GM10847 (cell line): ENCODE results near the gene CLCN4.

Source experiments
- POLR2A ChIP-seq: IDR thresholded peaks from 2 replicates; pipeline ENCODE4 v1.6.1; 2011; ENCODE audit not compliant: insufficient read length; ENCODE audit errors: extremely low read depth

The CLCN4 gene

DNA sequence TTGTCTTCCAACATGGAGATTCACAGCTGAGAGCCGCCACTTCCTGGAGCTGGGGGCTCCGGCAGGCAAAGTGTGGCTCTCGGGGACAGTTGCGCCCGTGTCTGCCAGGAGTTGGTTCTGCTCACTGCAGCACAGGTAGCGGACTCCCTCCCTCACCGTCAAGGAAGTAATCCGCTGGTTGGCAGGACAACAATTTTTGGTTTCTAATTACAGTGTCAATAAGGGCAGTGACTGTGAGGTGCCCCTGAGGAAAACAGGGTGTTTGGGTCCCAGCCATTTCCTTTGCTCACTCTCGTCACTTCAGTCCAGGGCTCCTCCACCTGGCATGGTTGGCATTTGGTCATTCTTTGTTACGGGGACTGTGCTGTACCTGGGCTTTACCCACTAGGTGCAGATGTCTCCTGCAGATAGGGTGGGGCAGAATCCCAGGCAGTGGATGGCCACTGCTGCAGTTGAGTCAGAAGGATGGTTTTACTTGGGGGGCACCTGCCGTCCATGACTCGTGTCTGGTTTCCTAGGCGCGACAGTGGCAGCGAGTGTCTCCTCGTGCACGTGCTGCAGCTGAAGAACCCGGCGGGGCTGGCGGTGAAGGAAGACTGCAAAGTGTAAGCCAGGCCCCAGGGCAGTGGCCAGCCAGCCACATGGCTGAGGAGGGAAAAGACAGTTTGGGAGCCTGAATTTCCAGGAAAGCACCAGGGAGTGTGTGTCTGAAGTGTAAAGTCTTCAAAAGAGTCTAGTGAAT lies 32.1 kb upstream of the CLCN4 start:
- no peak for TF ChIP-seq POLR2A

DNA sequence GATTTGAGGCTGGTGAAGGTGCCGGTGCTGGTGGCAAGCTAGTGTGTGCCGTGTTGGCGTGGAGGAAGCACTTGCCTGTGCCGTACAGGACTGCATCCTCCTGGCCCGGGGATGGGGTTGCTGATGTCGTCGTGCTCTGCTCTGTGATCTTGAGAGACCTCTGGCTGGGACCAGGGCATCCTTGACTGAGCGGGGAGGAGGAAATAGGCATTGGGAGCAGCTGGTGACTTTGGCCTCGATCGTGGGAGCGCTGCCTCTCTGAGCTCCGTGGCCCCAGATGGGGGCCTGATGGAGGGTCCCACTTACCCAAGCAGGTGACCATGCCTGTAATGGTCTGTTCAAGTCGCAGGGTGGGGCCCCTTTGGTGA lies 31.5 kb upstream of the CLCN4 start:
- TF ChIP-seq POLR2A, result no peak

DNA sequence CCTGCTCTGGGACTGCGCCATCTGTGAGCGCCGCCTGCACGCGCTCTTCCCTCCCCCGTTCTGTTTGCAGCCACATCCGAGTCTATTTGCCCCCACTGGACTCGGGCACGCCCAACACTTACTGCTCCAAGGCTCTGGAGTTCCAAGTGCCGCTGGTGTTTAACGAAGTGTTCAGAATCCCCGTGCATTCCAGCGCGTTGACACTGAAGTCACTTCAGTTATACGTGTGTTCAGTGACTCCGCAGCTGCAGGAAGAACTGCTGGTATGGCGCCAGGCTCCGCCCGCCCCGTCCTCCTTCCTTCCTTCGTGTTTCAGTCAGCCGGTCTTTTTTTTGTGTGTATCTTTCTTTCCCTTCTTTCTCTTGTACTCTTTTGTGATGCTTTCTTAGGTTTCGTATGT lies 30.7 kb upstream of the CLCN4 start:
- no peak for TF ChIP-seq POLR2A

DNA sequence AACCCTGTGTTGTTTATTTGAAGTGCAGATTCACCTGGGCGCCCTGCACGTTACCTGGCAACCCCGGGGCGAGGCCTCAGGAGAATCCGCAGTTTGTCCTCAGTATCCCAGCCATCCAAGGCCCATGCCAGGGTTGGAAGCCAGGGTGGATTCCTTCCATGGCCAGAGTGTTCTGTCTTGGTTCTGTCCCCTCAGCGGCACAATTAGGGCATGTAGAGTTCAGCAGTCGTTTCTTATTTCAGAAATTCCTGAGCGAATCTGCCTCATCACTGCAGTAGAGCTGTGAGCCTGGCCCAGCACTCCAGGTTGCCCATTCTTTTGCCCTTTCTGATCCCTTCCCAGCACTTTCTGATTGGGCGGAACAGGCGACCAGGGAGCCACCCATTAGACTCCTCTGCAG lies 29.9 kb upstream of the CLCN4 start:
- TF ChIP-seq POLR2A, result no peak

DNA sequence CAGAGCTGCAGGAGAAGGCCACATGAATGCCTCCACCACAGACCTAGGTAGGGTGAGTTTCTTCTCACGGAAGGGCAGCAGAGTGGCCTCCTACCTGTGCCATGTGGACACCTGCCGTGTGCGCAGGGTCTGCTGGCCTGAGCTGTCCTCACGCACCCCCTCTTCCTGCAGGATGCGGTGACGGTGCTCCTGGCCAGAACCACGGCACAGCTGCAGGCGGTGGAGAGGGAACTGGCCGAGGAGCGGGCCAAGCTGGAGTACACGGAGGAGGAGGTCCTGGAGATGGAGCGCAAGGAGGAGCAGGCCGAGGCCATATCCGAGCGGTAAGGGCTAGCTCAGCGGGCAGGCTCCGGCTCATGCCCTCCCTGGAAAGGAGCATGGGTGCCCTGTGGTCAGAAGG lies 28.4 kb upstream of the CLCN4 start:
- no peak for TF ChIP-seq POLR2A

DNA sequence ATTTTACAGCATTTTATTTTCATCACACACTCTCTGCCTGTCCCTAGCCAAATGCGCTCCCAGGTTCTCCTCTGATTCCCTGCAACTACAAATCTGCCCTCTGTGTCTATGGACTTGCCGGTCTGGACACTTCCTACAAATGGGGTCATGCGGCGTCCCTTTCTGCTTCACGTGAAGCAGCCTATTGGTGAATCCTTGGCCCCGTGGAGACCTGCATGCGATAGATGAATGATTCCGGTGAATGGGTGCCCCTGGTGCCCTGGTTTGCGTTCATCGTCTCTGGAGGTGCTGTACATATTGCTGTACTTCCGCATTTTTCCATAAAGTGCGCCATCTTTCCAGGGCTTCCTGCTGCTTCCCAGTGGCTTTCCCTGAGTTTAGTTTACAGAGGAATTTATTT lies 27.5 kb upstream of the CLCN4 start:
- no peak for TF ChIP-seq POLR2A

DNA sequence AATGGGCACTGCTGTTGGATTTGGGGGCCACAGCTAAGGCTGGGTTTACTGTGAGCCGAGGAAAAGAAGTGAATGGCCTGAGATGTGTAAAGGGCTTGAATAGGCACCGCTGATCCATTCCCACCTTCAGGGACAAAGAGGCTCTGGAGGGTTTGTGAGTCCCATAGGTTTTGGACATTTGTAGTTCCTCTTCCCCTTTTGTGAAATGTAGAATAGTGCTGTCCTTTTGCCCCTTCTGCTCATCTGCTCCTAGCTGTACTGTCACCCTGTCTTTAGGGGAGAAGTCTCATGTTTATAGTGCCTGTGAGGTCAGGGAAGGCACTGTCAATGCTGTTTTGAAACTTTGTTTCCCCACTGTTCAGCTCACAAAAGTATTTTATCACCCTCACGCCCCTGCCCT lies 26.4 kb upstream of the CLCN4 start:
- TF ChIP-seq POLR2A, result no peak

DNA sequence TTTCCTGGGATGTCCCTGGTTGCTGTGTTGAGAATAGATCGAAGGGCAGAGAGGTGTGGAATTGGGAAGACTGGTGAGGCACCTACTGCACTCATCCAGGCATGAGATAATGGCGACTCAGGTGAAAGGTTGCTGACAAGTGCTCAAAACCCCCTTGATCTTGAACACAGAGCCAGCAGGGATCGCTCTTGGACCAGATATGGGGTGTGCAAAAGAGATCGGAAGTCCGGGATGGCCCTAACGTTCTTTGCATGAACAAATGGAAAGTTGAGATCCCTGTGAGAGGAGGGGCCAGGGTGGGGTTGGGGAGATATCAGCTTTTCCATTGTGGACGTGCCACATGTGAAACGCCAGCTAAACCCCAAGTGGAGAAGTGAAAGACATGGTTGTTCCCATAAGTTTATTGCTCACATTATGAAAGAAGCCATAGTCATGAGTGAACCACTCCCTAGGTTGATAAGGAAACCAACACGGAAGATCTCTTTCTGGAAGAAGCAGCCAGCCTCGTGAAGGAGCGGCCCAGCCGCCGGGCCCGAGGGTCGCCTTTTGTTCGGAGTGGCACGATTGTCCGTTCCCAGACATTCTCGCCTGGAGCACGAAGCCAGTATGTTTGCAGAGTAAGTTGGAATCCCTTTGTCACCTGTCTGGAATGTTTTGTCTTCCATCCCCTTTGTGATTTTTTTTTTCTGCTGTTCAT lies 22.6 kb upstream of the CLCN4 start:
- no peak for TF ChIP-seq POLR2A

DNA sequence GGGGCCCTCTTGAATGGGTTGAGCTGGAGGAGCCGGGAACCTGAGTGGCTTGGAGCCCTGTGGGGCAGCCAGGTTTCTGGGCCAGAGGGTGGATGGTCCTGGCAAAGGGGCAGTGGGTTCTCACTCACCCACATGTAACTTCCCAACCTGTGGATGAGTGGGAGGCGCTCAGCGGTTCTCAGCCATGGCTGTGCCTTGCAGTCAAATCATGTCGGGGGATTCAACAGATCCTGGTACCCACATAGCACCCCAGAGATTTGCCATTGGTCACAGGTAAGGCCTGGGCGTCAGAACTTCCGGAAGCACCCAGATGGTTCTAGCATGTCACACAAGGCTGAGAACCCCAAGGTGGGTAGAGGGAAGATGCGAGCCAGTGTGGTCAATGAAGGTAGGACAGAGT lies 21.9 kb upstream of the CLCN4 start:
- no peak for TF ChIP-seq POLR2A

DNA sequence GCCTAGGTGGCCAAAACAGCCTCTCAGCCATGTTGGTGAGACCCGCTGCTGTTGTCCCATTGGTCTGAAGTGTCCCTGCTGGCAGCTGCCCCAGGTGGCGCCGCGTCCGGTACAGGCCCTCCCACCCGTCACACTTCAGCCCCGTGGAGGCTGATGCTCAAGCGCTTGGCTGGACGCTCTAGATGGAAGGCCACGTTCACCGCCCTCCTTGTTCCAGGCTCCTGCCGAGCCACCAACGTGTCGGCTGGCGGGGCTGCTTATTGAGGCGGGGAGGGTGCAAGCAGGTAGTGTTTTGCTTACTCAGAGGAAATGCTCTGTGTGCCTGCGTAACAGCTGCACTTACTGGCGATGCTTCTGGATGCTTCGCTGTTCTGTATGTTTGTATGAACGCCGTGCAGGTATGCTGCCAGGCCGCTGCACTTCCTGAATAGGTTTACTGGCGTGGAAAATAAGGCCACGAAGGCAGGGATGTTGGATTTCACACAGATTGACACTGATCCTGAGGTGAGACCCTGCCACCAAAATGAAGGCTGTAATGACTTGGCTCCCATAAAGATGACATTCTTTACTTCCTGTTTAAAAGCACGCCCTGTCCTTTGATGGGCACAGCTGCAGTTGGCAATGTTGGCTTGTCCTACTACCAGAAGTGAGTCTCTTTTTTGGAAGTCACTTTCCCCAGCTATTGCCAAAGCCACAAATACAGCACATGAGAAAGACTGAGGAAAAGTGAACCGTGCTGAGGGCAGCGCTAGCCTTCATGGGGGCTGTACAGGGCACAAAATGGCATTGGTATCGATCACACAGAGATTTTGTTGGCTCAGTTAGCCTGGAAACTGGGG lies 21.0 kb upstream of the CLCN4 start:
- no peak for TF ChIP-seq POLR2A

DNA sequence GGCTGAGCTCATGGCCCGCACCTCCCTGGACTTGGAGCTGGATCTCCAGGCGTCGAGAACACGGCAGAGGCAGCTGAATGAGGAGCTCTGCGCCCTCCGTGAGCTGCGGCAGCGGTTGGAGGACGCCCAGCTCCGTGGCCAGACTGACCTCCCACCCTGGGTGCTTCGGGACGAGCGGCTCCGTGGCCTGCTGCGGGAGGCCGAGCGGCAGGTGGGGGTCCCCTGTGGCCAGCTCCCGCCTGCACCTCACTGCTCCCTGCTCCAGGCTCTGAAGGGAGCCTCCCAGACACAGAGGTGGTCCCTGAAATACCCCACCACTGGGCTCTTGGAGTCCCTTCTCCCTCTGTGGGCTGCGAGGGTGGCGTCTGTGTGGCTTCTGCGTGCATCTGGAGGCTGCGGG lies 18.0 kb upstream of the CLCN4 start:
- TF ChIP-seq POLR2A, result no peak

DNA sequence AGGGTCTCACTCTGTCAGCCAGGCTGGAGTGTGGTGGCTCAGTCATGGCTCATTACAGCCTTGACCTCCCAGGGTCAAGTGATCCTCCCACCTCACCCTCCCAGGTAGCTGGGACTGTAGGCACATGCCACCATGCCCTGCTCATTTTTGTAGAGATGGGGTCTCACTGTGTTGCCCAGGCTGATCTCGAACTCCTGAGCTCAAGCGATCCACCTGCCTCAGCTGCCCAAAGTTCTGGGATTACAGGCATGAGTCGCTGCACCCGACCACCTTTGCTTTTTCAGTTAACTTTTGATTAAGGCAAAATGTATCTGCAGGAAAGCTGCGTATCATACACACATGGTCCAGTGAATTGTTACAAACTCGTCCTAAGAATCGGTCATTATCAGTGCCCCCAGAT lies 16.5 kb upstream of the CLCN4 start:
- no peak for TF ChIP-seq POLR2A

DNA sequence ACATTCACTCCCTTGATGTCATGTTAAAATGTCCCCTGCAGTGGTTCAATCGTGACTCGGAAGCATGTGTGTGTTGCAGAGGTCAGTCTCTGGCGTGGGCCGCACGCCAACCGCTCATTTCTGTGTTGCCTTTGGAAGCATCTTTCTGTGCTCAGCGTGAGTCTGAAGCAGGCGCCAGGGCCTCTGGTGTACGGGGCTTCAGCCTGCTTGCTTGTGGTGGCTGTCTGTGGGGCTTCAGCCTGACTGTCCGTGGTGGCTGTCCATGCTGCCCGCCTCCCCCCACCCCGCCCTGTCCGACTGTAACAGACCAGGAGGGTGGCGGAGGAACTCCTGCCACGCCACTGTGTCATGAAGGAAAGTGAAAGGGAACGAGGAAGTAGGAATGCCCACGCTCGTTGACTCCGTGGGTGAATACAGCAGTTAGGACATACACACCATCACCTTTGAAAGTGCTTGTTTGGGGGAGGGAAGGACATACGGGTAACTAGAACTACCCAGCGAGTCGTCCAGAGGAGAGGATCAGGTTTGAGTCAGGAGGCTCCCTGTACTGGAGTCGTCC lies 14.7 kb upstream of the CLCN4 start:
- no peak for TF ChIP-seq POLR2A

DNA sequence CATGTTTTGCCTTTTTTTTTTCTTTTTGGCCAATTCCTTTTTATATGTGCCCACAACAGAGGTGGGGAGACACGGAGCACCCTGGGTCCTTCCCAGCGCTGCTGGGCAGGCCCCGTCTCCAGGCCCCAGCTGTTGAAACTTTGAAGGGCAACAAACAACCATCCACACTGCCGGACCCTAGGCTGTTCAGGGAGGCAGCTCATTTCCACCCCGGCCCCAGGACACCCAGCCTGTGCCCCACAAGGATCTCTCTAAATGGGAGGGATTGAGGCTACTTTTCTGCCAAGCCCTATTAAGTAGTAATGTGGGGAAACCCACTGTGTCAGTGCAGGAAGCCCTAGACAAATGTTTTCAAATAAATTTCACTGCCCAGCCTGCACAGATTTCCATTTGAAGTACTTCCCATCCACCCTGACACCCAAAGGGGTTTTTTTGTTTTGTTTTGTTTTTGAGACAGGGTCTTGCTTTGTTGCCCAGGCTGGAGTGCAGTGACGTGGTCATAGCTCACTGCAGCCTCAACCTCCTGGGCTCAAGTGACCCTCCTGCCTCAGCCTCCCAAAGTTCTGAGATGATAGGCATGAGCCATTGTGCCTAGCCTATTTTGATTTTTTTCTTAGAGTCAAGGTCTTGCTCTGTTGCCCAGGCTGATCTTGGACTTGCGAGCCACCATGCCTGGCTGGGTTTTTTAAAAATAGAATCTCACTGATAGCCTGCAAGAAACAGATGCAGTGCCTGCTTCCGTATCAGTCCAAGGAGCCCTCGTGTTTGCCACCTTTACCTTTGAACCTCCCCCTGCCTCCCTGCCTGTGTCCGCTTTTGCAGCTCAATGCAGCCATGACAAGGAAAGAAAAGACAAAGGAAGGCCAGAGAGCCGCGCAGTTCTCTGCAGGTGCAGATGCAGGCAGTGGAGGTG lies 13.4 kb upstream of the CLCN4 start:
- TF ChIP-seq POLR2A, result no peak

DNA sequence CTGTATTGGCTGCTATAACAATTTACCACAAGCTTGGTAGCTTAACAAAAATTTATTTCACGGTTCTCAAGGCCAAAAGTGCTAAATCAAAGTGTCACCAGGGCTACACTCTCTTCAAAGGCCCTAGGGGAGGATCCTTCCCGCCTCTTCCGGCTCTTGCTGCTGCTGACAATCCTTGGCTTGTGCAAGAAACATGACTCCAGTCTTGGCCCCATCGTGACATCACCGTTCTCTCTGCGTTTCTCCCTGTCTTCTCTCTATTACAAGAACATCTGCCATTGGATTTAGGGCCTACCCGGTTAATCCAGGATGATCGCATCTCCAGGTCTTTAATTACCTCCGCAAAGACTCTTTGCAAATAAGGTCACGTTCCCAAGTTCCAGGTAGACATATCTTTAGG lies 10.4 kb upstream of the CLCN4 start:
- TF ChIP-seq POLR2A, result no peak
